ENCODE results near the gene XRCC6. TPM values are rescaled to one million over a fixed set of nuclear protein-coding genes. Genes with fewer than 3 reads are reported as not detected.
A peak's percentile ranks its signal among the peaks of the same experiment; 100 is the strongest.

XRCC6 gene
- polyA plus RNA-seq, 3 donors, result 58.6 to 286 (median 267) TPM

GRCh38 chr22:41585898-41586297, 35.2 kb upstream of the XRCC6 start:
- Mint-ChIP-seq H3K4me3 (no peak overlapping the region), H3K27me3 (ENCODE audit: low read depth in 3 of 3) (peaks cover 0 to 6% (median 0%) of the 10 kb centered on the region in 3 donors), H3K4me1 (peaks cover 21% of the 10 kb centered on the region), H3K9me3 (no peaks in the 10 kb centered on the region), H3K36me3 (peaks cover 29 to 44% of the 10 kb centered on the region in 2 donors), H3K27ac (peak overlapping the region in 4 of 7 donors; percentile 6 to 60 (median 32))
- DNase-seq, result no peak
- intact Hi-C loops (cut with micrococcal nuclease), result no loop called here
- no peak overlapping the region for H2AFZ ChIP-seq (ENCODE audit: insufficient read depth, low read depth, low read length, poor library complexity, severe bottlenecking)
- H4K20me1 ChIP-seq (ENCODE audit: insufficient read depth, low read length), result no peaks in the 10 kb centered on the region
- WGBS (ENCODE audit: insufficient coverage), result 90% methylated on average over 2 of the region's 7 CpGs
- peaks cover 17 to 19% of the 10 kb centered on the region in 2 donors for H3K4me1 ChIP-seq (ENCODE audit: control insufficient read depth in 1 of 2, insufficient read depth in 2 of 2, low read length in 2 of 2)
- H3K36me3 ChIP-seq (replicated peaks in 1 of 2; ENCODE audit: control insufficient read depth in 1 of 2, insufficient read depth in 2 of 2, low read length in 2 of 2), result peaks cover 22 to 39% of the 10 kb centered on the region in 2 donors
- no peak overlapping the region for H3K4me3 ChIP-seq (replicated peaks in 1 of 3; ENCODE audit: low read depth in 2 of 3, low read length in 3 of 3)
- peaks cover 15% of the 10 kb centered on the region for H3K79me2 ChIP-seq (ENCODE audit: insufficient read depth, low read length)
- H3K9ac ChIP-seq (ENCODE audit: insufficient read depth, low read length, poor library complexity, severe bottlenecking), result no peak overlapping the region
- H3K27me3 ChIP-seq (ENCODE audit: control insufficient read depth in 2 of 2, insufficient read depth in 2 of 2, low read length in 2 of 2), result no peaks in the 10 kb centered on the region
- H3K27ac ChIP-seq (ENCODE audit: low read depth in 1 of 2, low read length in 2 of 2), result no peak overlapping the region
- H3K9me3 ChIP-seq (replicated peaks in 1 of 2; ENCODE audit: control insufficient read depth in 1 of 2, insufficient read depth in 1 of 2, low read length in 2 of 2), result no peaks in the 10 kb centered on the region
- H3K4me2 ChIP-seq (replicated peaks; ENCODE audit: extremely low read depth, low read length, poor library complexity, severe bottlenecking), result no peak overlapping the region
- TF ChIP-seq CTCF (IDR thresholded peaks at IDR 0.05), result no peak

GRCh38 chr22:41587347-41587723, 33.8 kb upstream of the XRCC6 start:
- Histone ChIP-seq H3K9me3 (replicated peaks in 1 of 2; ENCODE audit: control insufficient read depth in 1 of 2, insufficient read depth in 1 of 2, low read length in 2 of 2) (no peaks in the 10 kb centered on the region), H3K27me3 (ENCODE audit: control insufficient read depth in 2 of 2, insufficient read depth in 2 of 2, low read length in 2 of 2) (no peaks in the 10 kb centered on the region), H4K20me1 (ENCODE audit: insufficient read depth, low read length) (no peaks in the 10 kb centered on the region), H3K27ac (ENCODE audit: low read depth in 1 of 2, low read length in 2 of 2) (no peak overlapping the region), H3K4me3 (replicated peaks in 1 of 3; ENCODE audit: low read depth in 2 of 3, low read length in 3 of 3) (no peak overlapping the region), H3K9ac (ENCODE audit: insufficient read depth, low read length, poor library complexity, severe bottlenecking) (no peak overlapping the region), H3K4me1 (ENCODE audit: control insufficient read depth in 1 of 2, insufficient read depth in 2 of 2, low read length in 2 of 2) (peaks cover 17 to 19% of the 10 kb centered on the region in 2 donors), H2AFZ (ENCODE audit: insufficient read depth, low read depth, low read length, poor library complexity, severe bottlenecking) (no peak overlapping the region), H3K79me2 (ENCODE audit: insufficient read depth, low read length) (peaks cover 15% of the 10 kb centered on the region), H3K36me3 (replicated peaks in 1 of 2; ENCODE audit: control insufficient read depth in 1 of 2, insufficient read depth in 2 of 2, low read length in 2 of 2) (peaks cover 18 to 27% of the 10 kb centered on the region in 2 donors), H3K4me2 (replicated peaks; ENCODE audit: extremely low read depth, low read length, poor library complexity, severe bottlenecking) (no peak overlapping the region)
- Mint-ChIP-seq H3K27ac (no peak overlapping the region), H3K27me3 (ENCODE audit: low read depth in 3 of 3) (peaks cover 0 to 6% (median 0%) of the 10 kb centered on the region in 3 donors), H3K4me1 (peaks cover 21% of the 10 kb centered on the region), H3K9me3 (no peaks in the 10 kb centered on the region), H3K36me3 (peaks cover 24 to 30% of the 10 kb centered on the region in 2 donors), H3K4me3 (no peak overlapping the region)
- no peak for DNase-seq
- intact Hi-C loops (cut with micrococcal nuclease), result no loop called here
- TF ChIP-seq CTCF (IDR thresholded peaks at IDR 0.05), result no peak
- 100% methylated on average over 4 of the region's 7 CpGs for WGBS (ENCODE audit: insufficient coverage)
